Activated CD8-positive, alpha-beta T cell treated with anti-CD3 and anti-CD28 coated beads, Interleukin-2, amount 10 ng/mL, durations not matched to agents 7 days and 5 days (primary cell): ENCODE measurements around the gene KIAA1755. TPM values are rescaled to one million over a fixed set of nuclear protein-coding genes. Genes with fewer than 3 reads are reported as not detected.

Source experiments
- ATAC-seq: fragments of 150-1000 bp; cut with Tn5 transposase; one replicate; pipeline ENCODE4 v1.10.0; 2021; ENCODE audit warnings: moderate library complexity
- CTCF ChIA-PET: fragments of 350-600 bp; sonication (Branson Sonifier 250); formaldehyde crosslinking; loops from one replicate; lab custom pipeline; 2021; ENCODE audit warnings: antibody characterized with exemption; lab: Charles Lee
- POLR2A ChIA-PET: fragments of 350-600 bp; sonication (Branson Sonifier 250); formaldehyde crosslinking; loops from one replicate; lab custom pipeline; 2021; ENCODE audit warnings: antibody characterized with exemption; lab: Charles Lee
- DNase-seq: peaks from one replicate; pipeline ENCODE4 v3.0.0-alpha.2; 2020
- H3K27ac Mint-ChIP-seq: one replicate; pipeline ENCODE4 v1.8.0; 2021; ENCODE audit warnings: mild to moderate bottlenecking, mixed read lengths
- H3K27me3 Mint-ChIP-seq: one replicate; pipeline ENCODE4 v1.8.0; 2021; ENCODE audit warnings: low read depth, mixed read lengths
- H3K36me3 Mint-ChIP-seq: one replicate; pipeline ENCODE4 v1.8.0; 2021; ENCODE audit warnings: low read depth, mixed read lengths
- H3K4me1 Mint-ChIP-seq: one replicate; pipeline ENCODE4 v1.8.0; 2021; ENCODE audit warnings: low read depth, mixed read lengths
- H3K4me3 Mint-ChIP-seq: one replicate; pipeline ENCODE4 v1.8.0; 2021; ENCODE audit warnings: mild to moderate bottlenecking, mixed read lengths
- H3K9me3 Mint-ChIP-seq: one replicate; pipeline ENCODE4 v1.8.0; 2022; ENCODE audit warnings: mixed read lengths; ENCODE audit not compliant: insufficient read depth
- total RNA-seq, 2 experiments: library from RNA; stranded (reverse); gene quantifications; one replicate each; pipeline ENCODE4 v1.2.3, GENCODE V29; 2021

KIAA1755 gene
- total RNA-seq, 2 experiments from 2014 or later = not detected

DNA sequence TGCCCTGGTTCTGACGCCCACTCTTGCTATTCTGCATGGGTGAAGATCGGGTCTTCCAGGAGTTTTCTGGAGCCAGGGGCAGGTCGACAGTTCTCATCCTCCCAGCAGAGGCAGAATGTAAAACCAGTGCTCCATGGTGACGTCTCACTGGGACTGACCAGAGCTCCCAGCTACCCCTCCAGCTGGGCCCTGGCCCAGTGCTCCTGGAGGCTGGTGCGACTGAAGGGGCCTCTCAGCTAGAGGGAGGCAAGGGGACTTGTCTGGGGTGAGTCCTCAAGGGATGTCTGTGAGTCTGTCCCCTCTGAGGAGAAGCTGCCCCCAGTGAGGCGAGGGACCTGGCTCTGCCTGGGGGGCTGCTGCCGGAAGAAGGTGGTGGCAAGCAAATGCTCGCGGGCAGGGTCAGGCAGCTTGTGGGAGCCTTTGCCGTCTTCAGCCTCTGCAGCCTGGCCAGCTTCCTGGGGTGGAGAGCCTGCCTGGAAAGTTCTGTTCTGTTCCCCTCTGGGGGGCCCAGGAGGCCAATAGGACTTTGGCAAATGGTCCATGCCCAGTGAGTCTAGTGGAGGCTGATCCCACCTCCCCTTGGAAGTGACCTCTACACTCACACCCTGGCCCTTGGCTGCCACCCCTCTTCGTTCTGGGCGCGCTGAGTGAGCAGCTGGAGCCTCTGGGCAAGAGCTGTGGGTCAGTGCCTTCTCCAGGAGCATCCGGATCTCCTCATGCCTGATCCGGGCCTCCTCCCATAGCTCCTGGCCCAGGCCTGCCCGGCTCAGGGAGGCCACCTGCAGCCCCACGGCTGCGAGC is 47.5 kb downstream of the KIAA1755 start:
- ChIA-PET CTCF (interaction anchor here (2.8 kb wide), 1 partner anchor 8 kb away, joined by 12 read pairs; no protein-coding TSS in a partner anchor), POLR2A (no interaction called here)
- no peak overlapping the region for H3K27ac Mint-ChIP-seq

DNA sequence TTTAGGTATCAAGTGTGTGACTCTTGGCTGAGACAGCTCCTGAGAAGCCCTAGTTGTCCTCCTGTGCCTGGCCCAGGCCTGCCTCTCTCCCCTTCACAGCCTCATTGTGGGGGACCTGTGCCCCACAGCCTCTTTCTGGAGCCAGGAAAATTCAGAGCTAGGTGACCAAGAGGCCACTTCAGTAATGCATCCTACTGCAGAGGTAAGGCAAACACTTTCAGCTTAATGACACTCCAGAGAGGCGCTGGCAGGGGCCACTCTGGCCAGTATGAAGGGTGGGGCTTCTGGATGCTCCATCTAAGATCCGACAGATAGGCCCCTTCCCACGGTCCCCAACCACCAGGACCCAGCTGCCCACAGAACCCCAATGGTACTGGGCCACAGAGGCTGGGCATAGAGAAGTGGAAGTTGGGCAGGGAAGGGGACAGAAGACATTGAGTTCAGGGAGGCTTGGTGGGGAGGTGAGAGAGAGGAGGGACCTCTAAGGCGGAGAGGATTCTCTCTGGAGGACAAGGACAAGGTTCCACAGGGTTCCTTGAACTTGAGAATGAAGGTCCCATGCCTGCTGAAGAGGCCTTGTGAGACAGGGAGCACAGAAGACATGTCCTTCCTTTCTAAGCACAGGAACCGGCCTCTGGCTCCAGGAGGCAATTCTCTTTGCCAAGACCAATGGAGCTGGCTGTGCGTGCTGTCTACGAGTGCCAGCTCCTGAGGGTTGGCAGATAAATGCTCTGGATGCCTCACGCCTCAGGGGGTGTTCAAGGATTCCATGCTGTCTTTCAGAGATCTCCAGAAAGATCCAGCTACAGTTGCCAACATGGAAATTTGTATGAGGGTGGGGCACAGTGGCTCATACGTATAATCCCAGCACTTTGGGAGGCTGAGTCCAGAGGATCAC is 49.1 kb downstream of the KIAA1755 start:
- H3K9me3 Mint-ChIP-seq = no peaks in the 10 kb centered on the region
- H3K4me3 Mint-ChIP-seq = no peak overlapping the region
- DNase-seq (no peak), ATAC-seq (no peak)
- ChIA-PET CTCF (interaction anchor here (1.5 to 2.8 kb wide), 2 partner anchors 10 kb away, joined by 4 to 12 read pairs; no protein-coding TSS in a partner anchor), POLR2A (no interaction called here)
- no peaks in the 10 kb centered on the region for H3K36me3 Mint-ChIP-seq
- no peaks in the 10 kb centered on the region for H3K4me1 Mint-ChIP-seq
- peaks cover 11% of the 10 kb centered on the region for H3K27me3 Mint-ChIP-seq
- no peak overlapping the region for H3K27ac Mint-ChIP-seq

More for the DNA sequence above, 47.5 kb downstream of the KIAA1755 start:
- no peaks in the 10 kb centered on the region for H3K9me3 Mint-ChIP-seq
- no peak overlapping the region for H3K4me3 Mint-ChIP-seq
- H3K27me3 Mint-ChIP-seq = peaks cover 5% of the 10 kb centered on the region
- DNase-seq (no peak), ATAC-seq (no peak)
- H3K4me1 Mint-ChIP-seq = no peaks in the 10 kb centered on the region
- no peaks in the 10 kb centered on the region for H3K36me3 Mint-ChIP-seq

DNA sequence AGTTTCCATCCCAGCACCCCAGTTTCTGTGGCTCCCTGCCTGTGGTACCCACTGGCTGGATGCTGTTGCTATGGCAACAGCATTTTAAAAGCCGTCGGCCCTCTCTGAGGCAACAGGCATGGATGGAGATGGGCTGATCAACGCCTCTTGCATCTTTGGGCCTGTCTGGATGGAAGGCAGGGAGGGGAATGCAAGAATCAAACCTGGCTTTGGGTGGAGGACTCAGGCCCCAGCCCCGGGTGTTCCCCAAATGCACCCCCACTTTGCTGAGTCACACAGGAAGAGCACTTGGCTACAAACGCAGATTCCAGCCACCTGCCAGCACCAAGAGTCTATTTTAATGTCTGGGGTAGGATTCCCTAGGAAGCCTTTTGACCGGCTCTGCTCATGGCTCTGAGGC is 49.8 kb downstream of the KIAA1755 start:
- DNase-seq (no peak), ATAC-seq (no peak)
- H3K4me3 Mint-ChIP-seq = no peak overlapping the region
- H3K36me3 Mint-ChIP-seq = no peaks in the 10 kb centered on the region
- H3K9me3 Mint-ChIP-seq = no peaks in the 10 kb centered on the region
- H3K4me1 Mint-ChIP-seq = no peaks in the 10 kb centered on the region
- ChIA-PET POLR2A (no interaction called here), CTCF (interaction anchor here (0.9 to 1.5 kb wide), 2 partner anchors 11 to 58 kb away, joined by 3 to 4 read pairs; no protein-coding TSS in a partner anchor)
- H3K27ac Mint-ChIP-seq = no peak overlapping the region
- peaks cover 11% of the 10 kb centered on the region for H3K27me3 Mint-ChIP-seq

DNA sequence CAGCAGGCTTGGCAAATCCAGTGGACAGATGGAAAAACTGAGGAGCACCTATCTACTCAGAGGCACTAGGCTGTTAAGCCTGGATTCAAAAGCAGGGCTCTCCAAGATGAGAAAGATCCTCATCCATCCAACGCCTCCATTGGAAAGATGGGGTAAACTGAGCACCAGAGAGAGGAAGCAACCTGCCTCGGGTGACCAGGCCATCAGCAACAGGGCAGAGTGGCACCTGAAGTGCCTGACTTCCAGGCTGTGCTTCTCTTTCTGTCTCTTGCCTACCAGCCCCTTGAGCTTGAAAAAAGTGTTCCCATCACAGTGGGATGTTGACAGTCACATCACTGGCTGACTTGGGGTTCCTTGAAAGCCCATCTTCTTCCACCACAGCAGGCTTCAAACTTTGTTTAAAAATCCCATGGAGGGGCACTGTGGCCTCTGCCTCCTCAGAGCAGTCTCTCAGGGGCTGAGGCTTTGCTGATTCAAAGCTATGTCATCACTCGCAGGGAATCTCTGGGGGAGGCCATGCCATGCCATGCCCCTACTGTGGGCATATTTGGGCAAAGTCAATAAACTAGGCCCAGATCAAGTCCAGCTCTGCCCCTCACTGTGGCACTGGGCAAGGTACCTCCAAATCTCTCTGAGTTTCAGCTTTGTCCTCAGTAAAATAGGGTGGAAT is 50.7 kb downstream of the KIAA1755 start:
- DNase-seq (no peak), ATAC-seq (no peak)
- Mint-ChIP-seq H3K36me3 (no peaks in the 10 kb centered on the region), H3K27ac (no peak overlapping the region), H3K4me1 (no peaks in the 10 kb centered on the region), H3K4me3 (no peak overlapping the region), H3K27me3 (peaks cover 14% of the 10 kb centered on the region), H3K9me3 (no peaks in the 10 kb centered on the region)
- POLR2A ChIA-PET = no interaction called here
- CTCF ChIA-PET = interaction anchor here (0.9 to 1.5 kb wide), 3 partner anchors 12 to 57 kb away, joined by 3 to 4 read pairs (median 3); no protein-coding TSS in a partner anchor

DNA sequence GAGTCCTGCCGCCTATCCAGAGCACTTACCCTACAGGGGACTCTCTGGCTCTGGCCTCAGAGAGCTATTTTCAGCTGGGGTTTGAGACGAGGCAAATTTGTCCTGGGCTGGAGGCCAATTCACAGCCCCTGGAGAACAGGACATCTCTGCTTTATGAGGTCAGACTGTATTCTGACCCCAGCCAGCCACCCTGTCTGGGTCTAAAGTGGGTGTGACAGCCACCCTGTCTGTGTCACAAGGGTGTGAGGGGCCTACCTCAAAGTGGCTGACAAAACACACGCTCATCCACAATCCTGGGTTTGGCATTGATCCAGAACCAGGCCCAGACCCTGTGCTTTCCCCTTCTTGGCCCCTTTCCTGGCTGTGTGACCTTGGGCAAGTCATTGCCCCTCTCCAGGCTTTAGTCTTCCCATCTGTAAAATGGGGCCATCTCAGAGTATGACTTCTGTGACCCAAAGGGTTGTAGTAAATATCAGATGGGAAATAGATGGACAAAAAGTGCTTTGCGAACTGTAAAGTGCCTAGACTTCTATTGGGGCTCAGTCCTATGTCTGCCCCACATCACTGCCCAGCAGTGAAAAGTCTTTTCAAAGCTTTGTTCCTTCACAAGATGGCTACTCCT is 51.4 kb downstream of the KIAA1755 start:
- DNase-seq (no peak), ATAC-seq (no peak)
- Mint-ChIP-seq H3K36me3 (no peaks in the 10 kb centered on the region), H3K4me3 (no peak overlapping the region), H3K4me1 (no peaks in the 10 kb centered on the region), H3K27me3 (peaks cover 17% of the 10 kb centered on the region), H3K27ac (no peak overlapping the region), H3K9me3 (no peaks in the 10 kb centered on the region)
- ChIA-PET POLR2A (no interaction called here), CTCF (interaction anchor here (4.1 kb wide), 1 partner anchor 12 kb away, joined by 20 read pairs; no protein-coding TSS in a partner anchor)

DNA sequence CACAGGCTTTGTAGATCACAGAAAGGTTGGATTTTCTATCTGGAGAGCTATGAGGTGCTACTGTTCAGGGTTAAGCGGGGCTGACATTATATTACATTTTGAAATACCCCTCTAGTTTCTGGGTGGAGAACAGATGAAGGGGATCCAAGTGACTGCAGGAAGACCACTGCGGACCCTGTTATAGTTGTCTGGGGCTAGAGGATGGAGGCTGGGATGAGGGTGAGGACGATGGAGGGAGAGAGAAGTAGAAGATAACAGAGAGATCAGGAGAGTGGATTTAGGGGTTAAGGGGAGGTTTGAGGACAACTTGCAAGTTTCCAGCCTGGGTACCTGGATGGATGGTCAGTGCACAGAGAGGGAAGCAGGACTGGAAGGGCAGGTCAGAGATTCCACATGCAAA is 52.0 kb downstream of the KIAA1755 start:
- Mint-ChIP-seq H3K27me3 (peaks cover 21% of the 10 kb centered on the region), H3K36me3 (no peaks in the 10 kb centered on the region), H3K4me3 (no peak overlapping the region), H3K9me3 (no peaks in the 10 kb centered on the region), H3K27ac (no peak overlapping the region), H3K4me1 (no peaks in the 10 kb centered on the region)
- ChIA-PET POLR2A (no interaction called here), CTCF (interaction anchor here (1.5 to 4.1 kb wide), 2 partner anchors 13 to 135 kb away, joined by 4 to 20 read pairs; no protein-coding TSS in a partner anchor)
- ATAC-seq (no peak), DNase-seq (no peak)

DNA sequence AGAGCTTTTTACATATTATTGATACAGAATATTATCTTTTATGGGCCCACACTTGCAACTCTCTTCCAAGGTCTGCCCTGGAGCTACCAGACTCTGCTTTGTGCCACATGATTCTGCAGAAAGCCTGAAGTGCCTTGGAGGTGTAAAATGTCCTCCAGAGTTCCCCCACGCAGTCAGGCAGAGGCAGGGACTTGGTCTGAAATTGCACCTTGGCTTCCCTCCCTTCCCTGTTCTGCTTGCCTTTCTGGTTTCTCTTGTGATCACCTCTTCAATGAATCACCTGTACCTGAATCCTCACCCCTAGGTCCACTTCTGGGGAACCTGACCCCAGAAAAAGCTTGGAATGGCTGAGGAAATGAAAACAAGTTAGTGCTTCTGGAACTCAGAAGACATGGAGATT is 52.4 kb downstream of the KIAA1755 start:
- Mint-ChIP-seq H3K9me3 (no peaks in the 10 kb centered on the region), H3K27me3 (peaks cover 25% of the 10 kb centered on the region), H3K4me1 (no peaks in the 10 kb centered on the region), H3K4me3 (no peak overlapping the region), H3K27ac (no peak overlapping the region), H3K36me3 (no peaks in the 10 kb centered on the region)
- ATAC-seq = no peak
- ChIA-PET POLR2A (no interaction called here), CTCF (interaction anchor here (1.5 to 4.1 kb wide), 2 partner anchors 13 to 135 kb away, joined by 4 to 20 read pairs; no protein-coding TSS in a partner anchor)
- DNase-seq = no peak

DNA sequence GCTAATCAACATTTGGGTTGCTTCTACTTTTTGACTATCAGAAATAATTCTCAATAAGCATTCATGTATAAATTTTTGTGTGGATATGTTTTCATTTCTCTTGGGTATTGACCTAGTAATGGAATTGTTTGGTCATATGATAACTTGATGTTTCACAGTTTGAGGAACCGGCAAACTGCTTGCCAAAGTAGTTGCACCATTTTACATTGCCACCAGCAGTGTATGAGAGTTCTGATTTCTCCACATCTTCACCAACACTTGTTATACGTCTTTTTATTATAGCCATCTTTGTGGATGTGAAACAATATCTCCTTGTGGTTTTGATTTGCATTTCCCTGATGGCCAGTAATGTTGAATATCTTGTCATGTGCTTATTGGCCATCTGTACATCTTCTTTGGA is 52.9 kb downstream of the KIAA1755 start:
- ATAC-seq (no peak), DNase-seq (no peak)
- Mint-ChIP-seq H3K36me3 (no peaks in the 10 kb centered on the region), H3K9me3 (no peaks in the 10 kb centered on the region), H3K27me3 (peaks cover 26% of the 10 kb centered on the region), H3K27ac (no peak overlapping the region), H3K4me3 (no peak overlapping the region), H3K4me1 (no peaks in the 10 kb centered on the region)
- ChIA-PET POLR2A (no interaction called here), CTCF (interaction anchor here (1.5 to 4.1 kb wide), 2 partner anchors 14 to 134 kb away, joined by 4 to 20 read pairs; no protein-coding TSS in a partner anchor)

DNA sequence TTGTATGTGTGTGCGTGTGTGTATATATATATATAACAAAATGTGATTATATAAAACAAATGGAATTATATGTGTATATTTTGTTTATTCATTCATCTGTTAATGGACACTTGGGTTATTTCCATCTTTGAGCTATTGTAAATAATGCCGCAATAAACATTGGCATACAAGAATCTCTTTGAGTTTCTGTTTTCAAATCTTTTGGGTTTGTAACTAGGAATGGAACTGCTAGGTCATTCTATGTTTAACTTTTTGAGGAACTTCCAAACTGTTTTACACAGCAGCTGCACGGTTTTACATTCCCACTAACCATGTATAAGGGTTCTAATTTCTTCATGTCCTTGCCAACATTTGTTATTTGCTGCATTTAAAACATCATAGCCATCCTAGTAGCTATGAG is 55.5 kb downstream of the KIAA1755 start:
- Mint-ChIP-seq H3K9me3 (no peaks in the 10 kb centered on the region), H3K36me3 (no peaks in the 10 kb centered on the region), H3K4me1 (no peaks in the 10 kb centered on the region), H3K4me3 (no peak overlapping the region), H3K27me3 (peaks cover 26% of the 10 kb centered on the region), H3K27ac (no peak overlapping the region)
- CTCF ChIA-PET = interaction anchor here (0.9 to 4.1 kb wide), 2 partner anchors 16 to 131 kb away, joined by 3 to 20 read pairs; no protein-coding TSS in a partner anchor
- POLR2A ChIA-PET = no interaction called here
- ATAC-seq = no peak
- DNase-seq = no peak

DNA sequence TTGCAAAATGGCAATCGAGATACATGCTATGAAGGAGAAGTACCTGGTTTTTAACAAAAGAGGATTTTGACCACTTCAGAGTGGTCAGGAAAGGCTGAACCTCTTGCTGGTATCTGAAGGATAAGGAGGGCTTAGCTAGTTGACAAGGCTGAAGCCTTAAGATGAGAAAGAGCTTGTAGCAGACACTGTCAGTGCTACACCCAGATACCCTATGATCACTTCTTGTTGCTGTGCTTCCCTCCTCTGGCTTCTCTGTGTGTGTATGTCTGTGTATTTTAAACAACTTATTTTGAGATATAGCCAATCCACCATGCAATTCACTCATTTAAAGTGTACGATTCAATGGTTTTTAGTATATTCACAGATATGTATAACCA is 56.6 kb downstream of the KIAA1755 start:
- Mint-ChIP-seq H3K27me3 (peaks cover 26% of the 10 kb centered on the region), H3K4me1 (no peaks in the 10 kb centered on the region), H3K4me3 (no peak overlapping the region), H3K36me3 (no peaks in the 10 kb centered on the region), H3K9me3 (no peaks in the 10 kb centered on the region), H3K27ac (no peak overlapping the region)
- POLR2A ChIA-PET = no interaction called here
- no peak for DNase-seq
- CTCF ChIA-PET = no interaction called here
- no peak for ATAC-seq
